HT-29 (cell line): Measurements from ENCODE around the gene CSTF2T. TPM values are rescaled to one million over a fixed set of nuclear protein-coding genes. Genes with fewer than 3 reads are reported as not detected.
"Not testable (repeated sequence)": the region's sequence is repeated elsewhere in the genome, so short reads cannot be mapped to it uniquely, and the experiment has no call there.

Source experiments
- DNase-seq: peaks from one replicate; pipeline ENCODE4 v3.0.0-alpha.2; 2015; ENCODE audit warnings: low spot score
- total RNA-seq: library from RNA; depleted of rRNA; stranded (reverse); fragments of >200 nt; shearing (Covaris generic); gene quantifications from 2 replicates; pipeline ENCODE4 v1.2.3, GENCODE V29; 2014

CSTF2T gene
- total RNA-seq, 1 experiment from 2014 or later: 12.8 TPM

GRCh38 chr10:51698473-51699063, 827 bp downstream of the CSTF2T start:
- DNase-seq: no peak

DNA sequence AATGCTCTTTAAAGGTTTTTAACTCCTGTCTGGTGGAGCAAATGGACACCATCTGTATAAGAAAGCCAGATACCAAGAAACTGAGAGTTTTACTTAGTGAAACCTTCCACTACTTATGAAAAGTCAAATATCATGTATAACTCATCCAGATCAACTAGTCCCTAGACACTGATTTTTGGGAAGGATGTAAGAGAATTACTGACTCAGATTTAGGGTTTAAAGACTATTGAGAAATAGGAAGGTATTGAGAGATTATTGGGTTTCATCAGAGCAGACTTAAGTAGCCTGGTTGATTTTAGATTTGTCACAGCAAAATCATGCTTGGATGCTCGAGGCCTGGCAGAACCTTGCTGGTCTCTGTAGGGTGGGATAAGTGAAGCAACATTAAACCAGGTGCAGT, 3.1 kb downstream of the CSTF2T start:
- DNase-seq: no peak

DNA sequence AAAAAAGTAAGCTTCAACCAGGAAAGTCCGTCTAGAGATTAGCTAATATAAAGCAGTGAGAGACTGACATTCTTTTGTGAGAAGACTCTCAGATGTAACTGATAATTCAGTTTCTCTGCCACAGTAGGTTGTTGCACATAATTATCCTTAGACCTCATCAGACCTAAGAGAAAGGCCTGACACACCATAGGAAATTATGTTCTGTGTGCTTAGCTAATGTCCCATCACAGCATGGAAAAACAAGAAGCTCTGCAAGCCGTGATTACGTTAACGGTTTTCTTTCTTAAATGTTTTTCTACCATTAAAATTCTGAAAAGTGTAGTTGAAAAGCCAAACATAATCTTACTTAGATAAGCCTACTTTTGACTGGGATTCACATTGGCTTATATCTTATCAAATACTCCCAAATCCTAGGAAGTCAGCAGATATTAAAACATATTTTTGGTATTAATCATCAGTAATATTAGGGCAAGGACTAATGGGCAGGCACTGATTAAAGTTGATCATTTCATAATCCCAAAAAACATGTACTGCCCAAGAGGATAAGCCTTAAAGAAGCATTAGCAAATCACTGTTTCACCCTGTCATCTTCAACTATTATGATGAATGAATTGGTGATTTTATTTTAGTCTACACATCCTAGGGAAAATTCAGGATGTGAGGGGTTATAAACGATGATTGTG, 5.2 kb downstream of the CSTF2T start:
- no peak for DNase-seq

GRCh38 chr10:51691135-51691534, 8.3 kb downstream of the CSTF2T start:
- DNase-seq: no peak

- DNase-seq: no peak
Measured at GRCh38 chr10:51689536-51689935, 9.9 kb downstream of the CSTF2T start.

DNA sequence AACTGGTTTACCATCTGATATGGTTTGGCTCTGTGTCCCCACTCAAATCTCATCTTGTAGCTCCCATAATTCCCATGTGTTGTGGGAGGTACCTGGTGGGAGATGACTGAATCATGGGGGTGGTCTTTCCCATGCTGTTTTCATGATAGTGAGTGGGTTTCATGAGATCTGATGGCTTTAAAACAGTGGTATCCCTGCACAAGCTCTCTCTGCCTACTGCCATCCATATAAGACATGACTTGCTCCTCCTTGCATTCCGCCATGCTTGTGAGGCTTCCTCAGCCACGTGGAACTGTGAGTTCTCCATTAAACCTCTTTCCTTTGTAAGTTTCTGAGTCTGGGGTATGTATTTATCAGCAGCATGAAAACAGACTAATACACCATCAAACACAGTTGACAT, 10.6 kb downstream of the CSTF2T start:
- DNase-seq: not testable (repeated sequence)

- DNase-seq: no peak
Measured at GRCh38 chr10:51687296-51687695, 12.1 kb downstream of the CSTF2T start.

GRCh38 chr10:51685768-51686167, 13.6 kb downstream of the CSTF2T start:
- no peak for DNase-seq

GRCh38 chr10:51683031-51683691, 16.2 kb downstream of the CSTF2T start:
- no peak for DNase-seq

GRCh38 chr10:51679841-51680240, 19.6 kb downstream of the CSTF2T start:
- no peak for DNase-seq

DNA sequence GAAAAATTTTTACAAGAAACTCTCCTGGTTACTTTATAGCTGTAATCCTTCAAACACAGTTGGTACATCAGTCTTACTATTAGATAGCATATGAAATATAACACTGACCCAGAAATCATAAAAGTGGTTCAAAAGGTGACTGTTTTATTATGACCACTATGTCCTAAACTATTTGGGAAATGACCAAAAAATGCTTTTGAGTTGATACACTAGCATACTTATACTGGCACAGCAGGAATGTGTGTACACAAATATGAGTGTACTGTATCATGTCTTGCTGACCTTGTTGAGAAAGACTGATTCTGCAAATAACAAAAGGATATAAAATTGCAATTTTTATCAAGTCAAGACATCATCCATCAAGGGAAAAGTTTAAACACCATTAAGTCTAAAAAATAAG, 24.3 kb downstream of the CSTF2T start:
- no peak for DNase-seq

DNA sequence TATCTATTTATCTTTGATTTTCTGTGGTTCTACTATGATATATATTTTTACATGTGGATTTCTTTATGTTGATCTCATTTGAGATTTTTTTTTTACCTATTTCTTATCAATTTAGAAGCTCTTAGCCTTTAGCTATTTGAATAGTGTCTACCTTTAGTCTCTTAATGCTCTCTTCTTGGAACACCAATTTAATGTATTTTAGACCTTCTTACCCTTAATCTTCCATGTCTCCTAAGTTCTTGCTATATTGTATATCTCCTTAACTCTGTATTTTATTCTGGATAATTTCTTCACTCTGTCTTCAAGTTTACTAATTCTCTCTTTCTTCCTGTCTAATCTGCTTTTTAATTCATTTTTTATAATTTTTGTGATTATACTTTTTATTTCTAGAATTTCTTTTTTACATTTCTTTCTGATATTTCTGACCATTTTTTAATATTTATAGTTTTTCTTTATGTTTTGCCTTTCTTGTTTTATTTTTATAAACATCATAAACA, 27.3 kb downstream of the CSTF2T start:
- DNase-seq: no peak

DNA sequence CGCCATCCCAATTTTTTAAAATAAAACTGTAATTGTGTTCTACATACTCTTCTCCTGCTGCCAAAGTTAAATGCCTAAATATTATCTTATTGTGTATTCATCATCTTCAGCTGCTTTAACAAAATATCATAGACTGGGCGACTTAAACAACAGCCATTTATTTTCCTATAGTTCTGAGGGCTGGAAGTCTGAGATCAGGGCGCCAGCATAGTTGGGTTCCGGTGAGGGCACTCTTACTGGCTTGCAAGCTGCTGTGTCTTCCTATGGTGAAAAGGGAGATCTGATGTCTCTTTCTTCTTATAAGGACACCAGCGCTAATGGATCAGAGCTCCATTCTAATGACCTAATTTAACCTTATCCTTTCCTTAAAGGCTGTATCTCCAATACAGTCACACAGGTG, 30.4 kb downstream of the CSTF2T start:
- no peak for DNase-seq

GRCh38 chr10:51668336-51668689, 31.1 kb downstream of the CSTF2T start:
- no peak for DNase-seq

DNA sequence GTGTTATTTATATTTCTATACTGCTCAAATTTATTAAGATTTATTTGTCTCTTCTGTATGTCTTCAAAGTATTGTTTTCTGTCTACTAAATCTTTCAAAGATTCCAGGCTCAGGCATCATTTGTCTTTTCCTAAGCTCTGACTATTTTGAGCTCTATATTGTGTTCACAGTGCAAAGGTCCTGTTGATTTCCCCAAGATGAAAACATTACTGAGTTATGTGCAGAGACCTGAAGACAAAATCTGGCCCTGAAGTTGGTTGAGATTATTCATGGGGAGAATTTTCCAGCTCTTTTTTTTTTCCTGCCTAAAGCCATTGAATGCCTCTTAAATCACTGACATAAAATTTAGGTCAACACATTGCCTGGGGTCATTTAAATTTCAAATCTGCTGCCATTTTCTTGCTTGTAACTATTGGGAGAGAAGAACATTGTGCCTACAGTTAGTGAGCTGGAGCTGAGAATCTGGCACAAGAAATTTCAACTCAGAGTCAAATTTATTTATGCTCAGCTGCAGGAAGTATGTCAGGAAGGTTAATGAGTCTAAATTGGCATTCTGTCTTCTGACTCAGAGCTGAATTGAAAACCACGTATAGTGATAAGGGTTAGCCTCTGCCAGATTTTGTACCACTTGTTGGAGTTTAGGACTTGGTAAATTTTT, 31.6 kb downstream of the CSTF2T start:
- no peak for DNase-seq

GRCh38 chr10:51666456-51666855, 32.9 kb downstream of the CSTF2T start:
- DNase-seq: no peak

GRCh38 chr10:51663086-51663485, 36.3 kb downstream of the CSTF2T start:
- DNase-seq: no peak

- no peak for DNase-seq
Measured at GRCh38 chr10:51659344-51659743, 40.1 kb downstream of the CSTF2T start.

DNA sequence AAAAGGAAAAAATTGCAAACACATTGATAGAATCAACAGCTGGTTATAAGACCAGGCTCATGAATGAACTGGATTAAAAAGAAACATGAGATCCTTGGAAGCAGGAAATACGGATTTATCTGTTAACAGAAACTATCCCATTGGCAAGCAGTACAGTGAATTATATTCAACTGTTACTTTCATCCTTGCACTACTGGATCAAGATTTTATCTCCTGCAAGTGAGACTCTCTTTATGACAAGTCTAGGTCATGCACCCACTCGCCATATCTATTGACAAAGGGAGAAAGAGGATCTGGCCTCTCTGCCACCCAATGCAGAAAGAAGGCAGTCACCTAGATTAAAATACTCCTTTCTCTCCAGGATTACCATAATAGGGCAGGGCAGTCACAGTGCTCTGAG, 41.4 kb downstream of the CSTF2T start:
- DNase-seq: no peak

DNA sequence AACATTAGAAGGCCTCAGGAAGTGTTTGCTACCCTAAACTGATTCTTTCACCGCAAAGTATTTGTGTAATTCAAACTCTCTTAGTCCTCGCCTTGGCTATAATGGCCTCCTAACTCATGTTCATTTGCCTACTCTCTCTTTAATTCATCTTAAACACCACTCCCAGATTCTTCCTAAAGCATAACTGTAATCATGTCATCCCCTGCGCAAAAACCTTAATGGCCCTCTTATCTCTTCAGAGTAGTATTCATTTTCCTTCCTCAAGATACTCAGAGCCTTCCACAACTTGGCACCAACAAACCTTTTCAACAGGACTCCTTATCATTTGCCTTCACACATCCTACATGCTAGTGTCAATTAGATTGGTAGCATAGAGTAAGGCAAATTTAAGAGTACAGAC, 42.9 kb downstream of the CSTF2T start:
- no peak for DNase-seq

DNA sequence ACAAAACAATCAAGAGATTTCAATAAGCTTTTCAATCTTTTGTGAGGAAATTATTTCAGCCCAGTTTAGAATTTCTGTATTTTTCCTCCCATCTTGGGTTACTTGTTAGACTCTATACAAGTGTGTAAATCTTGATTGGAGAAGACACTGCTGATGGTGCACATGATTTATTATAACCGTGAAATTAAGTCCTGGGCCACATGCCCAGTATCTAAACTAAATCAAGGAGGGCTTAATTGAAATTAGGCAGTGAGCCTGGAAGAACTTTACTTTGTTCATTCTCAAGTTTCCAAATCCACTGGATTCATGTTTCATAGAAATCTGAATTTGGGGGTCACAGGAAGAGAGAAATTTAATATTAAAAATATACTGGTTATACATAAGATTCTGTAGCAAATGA, 44.5 kb downstream of the CSTF2T start:
- DNase-seq: no peak

DNA sequence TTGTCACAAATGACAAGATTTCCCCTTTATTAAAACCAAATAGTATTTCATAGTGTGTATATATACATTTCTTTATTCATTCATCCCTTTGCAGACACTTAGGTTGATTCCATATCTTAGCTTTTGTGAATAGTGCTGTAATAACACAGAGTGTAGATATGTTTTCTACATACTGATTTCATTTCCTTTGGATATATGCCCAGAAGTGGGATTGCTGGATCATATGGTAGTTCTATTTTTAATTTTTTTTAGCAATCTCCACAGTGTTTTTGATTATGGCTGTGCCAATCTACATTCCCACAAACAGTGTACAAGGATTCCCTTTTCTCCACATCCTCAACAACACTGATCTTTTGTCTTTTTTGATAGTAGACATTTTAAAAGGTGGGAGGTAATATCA, 46.4 kb downstream of the CSTF2T start:
- no peak for DNase-seq

GRCh38 chr10:51651063-51651462, 48.3 kb downstream of the CSTF2T start:
- no peak for DNase-seq
